ENCODE measurements around the gene IDH3A. TPM values are rescaled to one million over a fixed set of nuclear protein-coding genes. Genes with fewer than 3 reads are reported as not detected.

Gene IDH3A
- total RNA-seq, 1 experiment from 2014 or later: 40.2 TPM

DNA sequence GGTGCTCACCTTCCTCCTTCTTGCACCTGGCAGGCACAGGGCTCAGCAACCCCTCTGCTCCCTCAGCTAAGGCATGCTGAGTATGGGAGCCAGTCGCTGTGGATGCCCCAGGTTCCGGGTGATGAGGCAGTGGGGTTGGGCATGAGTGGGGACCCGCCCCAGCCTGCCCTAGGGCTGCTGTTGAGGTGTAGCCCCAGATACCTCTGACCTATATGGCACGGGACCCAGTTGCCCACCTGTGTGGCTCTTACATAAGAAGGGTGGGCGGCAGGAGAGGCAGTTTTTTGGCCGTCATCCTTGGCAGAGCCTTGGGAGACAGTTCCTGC is 64.2 kb downstream of the IDH3A start:
- Histone ChIP-seq H3K4me1 (ENCODE audit: insufficient read depth, low read length) (peaks cover 2% of the 10 kb centered on the region; the same call in 1 of the 2 replicates), H3K4ac (ENCODE audit: low read depth, low read length) (no peak overlapping the region), H3K23me2 (ENCODE audit: insufficient read length, low read depth, low read length, poor library complexity, severe bottlenecking) (no peaks in the 10 kb centered on the region), H2BK20ac (ENCODE audit: low read depth, low read length, poor library complexity, severe bottlenecking) (no peak overlapping the region), H4K8ac (replicated peaks; ENCODE audit: insufficient read length, low read depth, low read length) (no peak overlapping the region), H3K79me2 (ENCODE audit: insufficient read depth, low read length) (no peaks in the 10 kb centered on the region), H3T11ph (ENCODE audit: low read length) (no peak overlapping the region), H4K20me1 (ENCODE audit: control insufficient read depth, insufficient read depth, insufficient read length) (no peaks in the 10 kb centered on the region), H3K27ac (ENCODE audit: insufficient read length, low read depth, low read length) (no peak overlapping the region), H4K91ac (ENCODE audit: insufficient read length, low read depth, low read length) (no peak overlapping the region), H3K14ac (ENCODE audit: insufficient read depth, low read length) (no peak overlapping the region), H3K23ac (ENCODE audit: insufficient read length, low read depth, low read length) (no peak overlapping the region), H2AK5ac (ENCODE audit: insufficient read length, low read length) (no peak overlapping the region), H2BK12ac (ENCODE audit: insufficient read length, low read depth, low read length) (no peak overlapping the region), H3K9ac (ENCODE audit: extremely low read depth, insufficient read length, low read length) (no peak overlapping the region), H2AFZ (ENCODE audit: low read length) (no peak overlapping the region), H3K4me2 (ENCODE audit: insufficient read depth, insufficient read length, low read length) (no peak overlapping the region), H3K9me3 (ENCODE audit: control insufficient read depth, low read depth, low read length) (no peaks in the 10 kb centered on the region), H3K27me3 (ENCODE audit: insufficient read depth, low read length) (no peaks in the 10 kb centered on the region), H3K56ac (ENCODE audit: insufficient read length, low read depth, low read length) (no peak overlapping the region), H2BK15ac (ENCODE audit: low read depth, low read length) (no peak overlapping the region), H2BK5ac (ENCODE audit: insufficient read length, low read length) (no peak overlapping the region), H4K5ac (ENCODE audit: insufficient read length, low read depth, low read length) (no peak overlapping the region), H3K79me1 (ENCODE audit: insufficient read depth, low read depth, low read length, poor library complexity, severe bottlenecking) (no peaks in the 10 kb centered on the region), H3K18ac (ENCODE audit: insufficient read length, low read depth, low read length) (no peak overlapping the region), H2BK120ac (ENCODE audit: low read depth, low read length, poor library complexity, severe bottlenecking) (no peak overlapping the region)
- TF ChIP-seq, protein P1, sequence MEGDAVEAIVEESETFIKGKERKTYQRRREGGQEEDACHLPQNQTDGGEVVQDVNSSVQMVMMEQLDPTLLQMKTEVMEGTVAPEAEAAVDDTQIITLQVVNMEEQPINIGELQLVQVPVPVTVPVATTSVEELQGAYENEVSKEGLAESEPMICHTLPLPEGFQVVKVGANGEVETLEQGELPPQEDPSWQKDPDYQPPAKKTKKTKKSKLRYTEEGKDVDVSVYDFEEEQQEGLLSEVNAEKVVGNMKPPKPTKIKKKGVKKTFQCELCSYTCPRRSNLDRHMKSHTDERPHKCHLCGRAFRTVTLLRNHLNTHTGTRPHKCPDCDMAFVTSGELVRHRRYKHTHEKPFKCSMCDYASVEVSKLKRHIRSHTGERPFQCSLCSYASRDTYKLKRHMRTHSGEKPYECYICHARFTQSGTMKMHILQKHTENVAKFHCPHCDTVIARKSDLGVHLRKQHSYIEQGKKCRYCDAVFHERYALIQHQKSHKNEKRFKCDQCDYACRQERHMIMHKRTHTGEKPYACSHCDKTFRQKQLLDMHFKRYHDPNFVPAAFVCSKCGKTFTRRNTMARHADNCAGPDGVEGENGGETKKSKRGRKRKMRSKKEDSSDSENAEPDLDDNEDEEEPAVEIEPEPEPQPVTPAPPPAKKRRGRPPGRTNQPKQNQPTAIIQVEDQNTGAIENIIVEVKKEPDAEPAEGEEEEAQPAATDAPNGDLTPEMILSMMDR (conservative IDR thresholded peaks at IDR 0.05): no peak
- no peaks in the 10 kb centered on the region for H3K27me3 Mint-ChIP-seq (ENCODE audit: low read depth)
- H3K27ac Mint-ChIP-seq: no peak overlapping the region
- no peaks in the 10 kb centered on the region for H3K36me3 Mint-ChIP-seq (ENCODE audit: insufficient read depth in 1 of 3, low read depth in 3 of 3)
- H3K9me3 Mint-ChIP-seq: no peaks in the 10 kb centered on the region; a peak in 1 of 5 replicates
- peaks cover 9 to 17% of the 10 kb centered on the region in 2 experiments for H3K4me1 Mint-ChIP-seq
- WGBS (ENCODE audit: extremely low coverage, insufficient read length, low lambda C conversion rate): no CpG with 5 or more reads among the region's 6 CpGs
- DNase-seq: no peak
- H3K4me3 Mint-ChIP-seq: no peak overlapping the region
